ENCODE measurements around the gene ZDHHC3. TPM values are rescaled to one million over a fixed set of nuclear protein-coding genes. Genes with fewer than 3 reads are reported as not detected.

Gene ZDHHC3
- total and polyA plus RNA-seq, 8 donors = 11.4 to 28.3 (median 18.7) TPM

DNA sequence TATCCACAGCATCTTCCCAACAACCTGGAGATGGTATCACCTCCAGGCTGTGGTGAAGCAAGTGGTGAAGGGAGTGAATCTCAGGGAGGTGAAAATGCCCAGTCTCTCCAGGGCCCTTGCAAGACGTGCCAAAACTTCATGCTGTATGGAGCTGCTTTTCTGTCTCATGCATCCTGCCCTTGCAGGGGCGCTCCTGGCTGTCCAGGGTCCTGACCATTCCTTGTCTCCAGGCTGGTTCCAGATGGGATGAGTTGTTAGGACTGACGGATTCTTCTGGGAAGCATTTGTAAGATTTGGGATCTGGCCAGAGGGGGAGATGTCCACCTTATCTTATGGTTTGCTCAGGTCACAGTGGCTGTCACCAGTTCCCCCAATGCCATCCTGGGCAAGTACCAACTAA, 85.7 kb downstream of the ZDHHC3 start:
- H3K4me3 ChIP-seq = no peak overlapping the region
- DNase-seq = no peak
- 43% methylated on average over 3 of the region's 3 CpGs for WGBS, 2 donors
- intact Hi-C loops (cut with DNase I) = no loop called here
- H3K27ac ChIP-seq = no peak overlapping the region
- no peaks in the 10 kb centered on the region for H3K36me3 ChIP-seq
- ATAC-seq = no peak
- no peaks in the 10 kb centered on the region for H3K4me1 ChIP-seq
- no peaks in the 10 kb centered on the region for H3K27me3 ChIP-seq
- no peaks in the 10 kb centered on the region for H3K9me3 ChIP-seq
- no peak for FAIRE-seq
- no peak for TF ChIP-seq CTCF (IDR thresholded peaks at IDR 0.05)

GRCh38 chr3:44887101-44887500, 88.9 kb downstream of the ZDHHC3 start:
- 53 to 59% methylated on average over 7 of the region's 7 CpGs for WGBS, 2 donors
- Histone ChIP-seq H3K4me3 (no peak overlapping the region), H3K4me1 (no peaks in the 10 kb centered on the region), H3K36me3 (no peaks in the 10 kb centered on the region), H3K9me3 (no peaks in the 10 kb centered on the region), H3K27ac (no peak overlapping the region), H3K27me3 (no peaks in the 10 kb centered on the region)
- DNase-seq = no peak
- no peak for FAIRE-seq
- no peak for TF ChIP-seq CTCF (IDR thresholded peaks at IDR 0.05)
- ATAC-seq = no peak
- intact Hi-C loops (cut with DNase I) = no loop called here

DNA sequence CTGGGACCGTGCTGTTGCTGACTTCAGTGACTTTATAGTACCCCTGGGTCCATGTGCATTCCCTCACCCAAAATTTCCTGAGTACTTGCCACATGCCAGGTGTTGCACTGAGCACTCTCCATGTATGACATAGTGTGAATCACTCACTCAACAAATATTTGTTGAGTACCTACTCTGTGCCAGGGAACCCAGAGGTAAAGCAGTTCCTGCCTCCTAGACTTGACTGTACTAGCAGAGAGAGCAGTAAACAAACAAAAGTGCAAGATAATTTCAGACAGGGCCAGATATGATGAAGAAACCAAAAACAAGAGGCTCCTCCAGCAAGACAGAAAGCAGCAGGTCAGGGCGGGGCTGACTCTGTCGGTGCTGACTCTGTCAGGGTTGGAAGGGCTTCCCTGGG, 89.4 kb downstream of the ZDHHC3 start:
- FAIRE-seq = no peak
- H3K4me3 ChIP-seq = no peak overlapping the region
- H3K4me1 ChIP-seq = no peaks in the 10 kb centered on the region
- no peaks in the 10 kb centered on the region for H3K9me3 ChIP-seq
- intact Hi-C loops (cut with DNase I) = no loop called here
- WGBS, 2 donors = 56 to 67% methylated on average over 3 of the region's 3 CpGs
- TF ChIP-seq CTCF (IDR thresholded peaks at IDR 0.05) = no peak
- H3K27me3 ChIP-seq = no peaks in the 10 kb centered on the region
- no peak for ATAC-seq
- H3K36me3 ChIP-seq = no peaks in the 10 kb centered on the region
- no peak for DNase-seq
- no peak overlapping the region for H3K27ac ChIP-seq

- H3K4me1 ChIP-seq = no peaks in the 10 kb centered on the region
- no peak for TF ChIP-seq CTCF (IDR thresholded peaks at IDR 0.05)
- ATAC-seq (peak in 2 of 4 donors; percentile 62 to 69), FAIRE-seq (no peak), DNase-seq (no peak)
- no peaks in the 10 kb centered on the region for H3K27me3 ChIP-seq
- intact Hi-C loops (cut with DNase I) = no loop called here
- no peaks in the 10 kb centered on the region for H3K36me3 ChIP-seq
- 51 to 64% methylated on average over 4 of the region's 4 CpGs for WGBS, 2 donors
- H3K9me3 ChIP-seq = no peaks in the 10 kb centered on the region
- H3K27ac ChIP-seq = no peak overlapping the region
- H3K4me3 ChIP-seq = no peak overlapping the region
These were observed 90.4 kb downstream of the ZDHHC3 start for GRCh38 chr3:44885618-44886017.

DNA sequence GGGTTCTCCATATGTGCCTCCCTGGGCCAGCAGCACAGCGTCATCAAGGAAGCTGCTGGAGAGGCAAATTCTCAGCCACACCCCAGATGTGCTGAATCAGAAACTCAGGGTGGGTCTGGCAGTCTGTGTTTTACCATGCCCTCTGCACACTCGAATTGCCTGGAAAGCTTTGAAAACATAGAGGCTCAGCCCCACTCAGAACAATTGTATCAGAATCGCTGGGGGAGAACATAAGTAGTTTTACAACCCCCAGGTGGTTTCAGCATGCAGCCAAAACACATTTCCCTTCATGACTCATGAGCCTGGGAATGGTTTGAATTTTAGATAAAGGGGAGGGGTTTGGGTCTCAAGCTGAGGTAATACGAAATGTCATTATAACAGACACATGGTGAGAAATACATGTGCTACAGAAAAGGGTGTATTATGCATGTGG, 92.0 kb downstream of the ZDHHC3 start:
- no peak for TF ChIP-seq CTCF (IDR thresholded peaks at IDR 0.05)

More for the DNA sequence above, 92.0 kb downstream of the ZDHHC3 start:
- ATAC-seq (peak in 2 of 4 donors; percentile 40 to 58), DNase-seq (no peak), FAIRE-seq (no peak)
- Histone ChIP-seq H3K27ac (no peak overlapping the region), H3K27me3 (no peaks in the 10 kb centered on the region), H3K36me3 (no peaks in the 10 kb centered on the region), H3K4me3 (no peak overlapping the region), H3K4me1 (no peaks in the 10 kb centered on the region), H3K9me3 (no peaks in the 10 kb centered on the region)
- intact Hi-C loops (cut with DNase I) = no loop called here
- WGBS, 2 donors = 40 to 57% methylated on average over 4 of the region's 4 CpGs
